Immature natural killer cell (primary cell): ENCODE results near the gene TNFRSF4. TPM values are rescaled to one million over a fixed set of nuclear protein-coding genes. Genes with fewer than 3 reads are reported as not detected.
"Not testable (repeated sequence)": the region's sequence is repeated elsewhere in the genome, so short reads cannot be mapped to it uniquely, and the experiment has no call there.

Source experiments
- DNase-seq, 3 donors: peaks; one replicate each; pipeline ENCODE4 v3.0.0; 2022; ENCODE audit warnings: mixed read lengths in 1 of 3
- H3K27ac Mint-ChIP-seq, 6 donors: one replicate each; pipeline ENCODE4 v1.8.0; 2020; ENCODE audit warnings: mixed read lengths in 6 of 6, mild to moderate bottlenecking in 5 of 6, inconsistent platforms in 4 of 6, moderate library complexity in 3 of 6
- H3K27me3 Mint-ChIP-seq, 3 donors: one replicate each; pipeline ENCODE4 v1.8.0; 2020 to 2021; ENCODE audit warnings: low read depth in 3 of 3, mild to moderate bottlenecking in 3 of 3, mixed read lengths in 3 of 3, moderate library complexity in 3 of 3, inconsistent platforms in 1 of 3
- H3K36me3 Mint-ChIP-seq, 3 donors: one replicate each; pipeline ENCODE4 v1.8.0; 2020; ENCODE audit warnings: mixed read lengths in 3 of 3, inconsistent platforms in 2 of 3, mild to moderate bottlenecking in 2 of 3
- H3K4me1 Mint-ChIP-seq, 2 donors: one replicate each; pipeline ENCODE4 v1.8.0; 2020; ENCODE audit warnings: inconsistent platforms in 2 of 2, mild to moderate bottlenecking in 2 of 2, mixed read lengths in 2 of 2, moderate library complexity in 1 of 2
- H3K4me3 Mint-ChIP-seq, 5 donors: one replicate each; pipeline ENCODE4 v1.8.0; 2020; ENCODE audit warnings: mild to moderate bottlenecking in 5 of 5, mixed read lengths in 5 of 5, inconsistent platforms in 3 of 5, moderate library complexity in 3 of 5
- H3K9me3 Mint-ChIP-seq, 6 donors: one replicate each; pipeline ENCODE4 v1.8.0; 2020; ENCODE audit warnings: mild to moderate bottlenecking in 6 of 6, mixed read lengths in 6 of 6, inconsistent platforms in 4 of 6, moderate library complexity in 3 of 6
- polyA plus RNA-seq, 3 donors: library from polyadenylated mRNA; unstranded; fragments of 300-500 nt; fragmentation: Illumina TruSeq; gene quantifications; one replicate each; pipeline ENCODE4 v1.2.3, GENCODE V29; 2021

TNFRSF4 gene
- polyA plus RNA-seq, 3 donors from 2014 or later = 7.6 to 16.3 (median 12.1) TPM

DNA sequence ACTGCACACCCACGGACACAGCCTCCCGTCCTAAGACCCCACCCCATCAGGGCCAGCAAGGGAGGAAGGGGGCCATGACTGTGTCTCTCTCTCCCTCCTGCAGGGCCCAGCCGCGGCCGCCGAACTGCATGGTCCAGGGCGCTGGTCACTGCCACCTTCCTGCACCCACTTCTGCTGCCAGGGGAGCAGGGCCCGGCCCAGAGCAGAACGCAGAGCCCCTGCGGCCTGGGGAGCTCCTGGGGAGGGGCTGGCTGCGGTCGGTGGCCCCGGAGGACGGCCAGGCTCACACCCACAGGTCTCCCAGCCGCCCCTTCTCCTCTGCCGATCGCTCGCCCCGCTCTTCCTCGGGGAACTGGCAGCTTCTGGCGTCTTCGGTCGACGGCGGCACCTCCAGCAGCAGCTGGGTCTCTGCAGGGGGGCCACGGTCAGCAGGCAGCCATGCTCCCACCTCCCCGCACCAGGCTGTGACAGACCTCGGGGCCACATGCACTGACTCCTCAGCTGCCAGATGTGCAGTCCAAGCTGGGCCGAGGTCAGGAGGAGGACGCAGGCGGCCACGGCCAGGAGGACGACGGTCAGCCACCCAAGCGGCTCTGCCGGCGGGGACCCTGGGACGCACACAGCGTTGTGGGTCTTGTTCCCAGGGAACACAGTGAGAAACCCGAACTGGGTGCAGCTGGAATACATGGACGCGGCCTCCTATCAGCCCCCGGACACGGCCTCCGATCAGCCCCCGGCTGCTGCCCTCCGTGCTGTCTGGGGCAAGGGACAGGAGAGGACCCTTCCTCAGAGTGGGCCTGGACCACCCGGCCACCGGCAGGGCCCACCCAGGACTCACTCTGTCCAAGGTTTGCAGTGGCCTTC is 10.2 kb downstream of the TNFRSF4 start:
- peaks cover 12 to 32% of the 10 kb centered on the region in 2 donors for H3K4me1 Mint-ChIP-seq
- H3K9me3 Mint-ChIP-seq = no peaks in the 10 kb centered on the region
- DNase-seq = no peak
- H3K4me3 Mint-ChIP-seq = peak overlapping the region in 1 of 5 donors; percentile 33
- H3K27ac Mint-ChIP-seq = peak overlapping the region in 2 of 6 donors; percentile 10 to 62
- no peaks in the 10 kb centered on the region for H3K36me3 Mint-ChIP-seq
- peaks cover under 1 to 14% (median 12%) of the 10 kb centered on the region in 3 donors for H3K27me3 Mint-ChIP-seq

DNA sequence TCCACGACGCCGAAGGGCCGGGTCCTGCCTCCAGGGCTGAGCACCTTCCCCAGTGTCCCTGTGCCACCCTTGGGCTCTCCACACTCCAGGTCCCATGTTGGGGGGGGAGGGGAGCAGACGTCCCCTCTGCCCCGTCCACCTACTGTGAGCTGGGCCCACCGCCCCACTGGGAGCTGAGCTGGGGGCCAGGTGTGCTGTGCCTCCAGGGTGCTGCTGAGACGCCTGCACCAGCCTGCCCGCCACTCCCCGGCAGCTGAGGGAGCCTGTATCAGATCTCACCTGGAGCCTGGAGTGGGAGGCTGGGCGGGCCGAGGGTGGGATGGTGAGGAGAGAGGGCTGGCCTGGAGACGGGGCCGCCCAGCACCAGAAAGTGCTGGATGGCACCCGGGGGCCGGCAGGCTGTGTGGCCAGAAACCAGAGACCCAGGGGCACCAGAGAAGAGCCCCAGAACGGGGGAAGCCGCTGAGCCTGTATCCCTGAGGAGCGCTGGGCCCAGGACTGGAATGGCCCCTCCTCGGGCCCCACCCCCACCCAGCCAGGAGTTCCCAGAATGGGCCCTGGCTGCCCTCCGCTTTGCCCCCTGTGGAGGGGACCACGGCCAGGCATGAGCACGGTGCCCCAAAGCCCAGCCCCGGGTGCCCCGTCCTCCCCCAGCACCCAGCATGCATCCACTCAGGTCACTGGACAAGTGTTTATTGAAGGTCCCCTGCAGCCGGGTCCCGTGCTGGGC is 11.0 kb downstream of the TNFRSF4 start:
- no peak for DNase-seq
- no peak overlapping the region for H3K4me3 Mint-ChIP-seq
- H3K27ac Mint-ChIP-seq = peak overlapping the region in 2 of 6 donors; percentile 51 to 84

DNA sequence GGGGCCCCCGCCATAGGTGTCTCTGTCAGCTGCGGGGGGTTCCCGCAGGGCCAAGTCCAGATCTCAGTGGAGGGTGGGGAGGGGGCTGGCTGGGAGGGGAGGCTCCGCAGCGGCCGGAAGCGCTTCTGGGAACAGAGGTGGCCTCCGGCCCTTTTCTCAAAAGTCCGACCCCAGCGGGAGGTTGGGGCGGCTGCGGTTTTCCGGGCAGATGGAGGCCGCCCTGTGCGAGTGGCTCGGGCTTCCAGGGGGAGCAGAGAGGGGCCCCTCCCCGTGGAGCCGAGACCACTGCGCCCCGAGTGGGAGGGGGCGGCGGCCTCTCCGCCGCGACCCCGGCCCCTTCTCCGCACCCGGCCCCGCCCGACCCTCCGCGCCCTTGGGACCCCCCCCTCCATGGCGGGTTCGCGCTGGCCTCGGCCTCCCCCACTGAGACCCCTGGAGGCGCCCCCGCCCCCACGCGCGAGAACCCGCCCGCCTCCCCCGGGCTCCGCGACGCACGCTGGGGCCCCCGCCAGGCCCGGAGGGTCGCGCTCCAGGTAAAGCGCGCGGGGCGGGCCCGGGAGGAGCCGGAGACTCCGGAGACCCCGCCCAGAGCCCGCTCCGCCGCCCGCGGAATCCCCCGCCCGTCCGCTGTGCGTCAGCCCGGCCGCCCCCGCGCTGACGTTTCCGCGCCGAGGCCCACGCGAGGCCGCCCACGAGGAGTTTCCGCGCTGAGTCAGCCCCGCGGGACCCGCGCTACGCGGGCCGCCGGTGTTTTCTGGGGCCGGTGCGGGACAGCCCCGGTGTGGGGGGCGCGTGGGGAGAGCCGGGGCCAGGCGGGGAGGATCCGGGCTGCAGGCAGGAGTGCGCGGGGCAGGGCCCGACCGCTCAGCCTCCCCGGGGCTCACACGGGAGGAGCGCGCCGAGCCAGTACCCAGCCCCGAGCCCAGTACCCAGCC is 12.8 kb downstream of the TNFRSF4 start:
- peaks cover 0 to 16% of the 10 kb centered on the region in 2 donors for H3K4me1 Mint-ChIP-seq
- H3K27ac Mint-ChIP-seq = peak overlapping the region; percentile 53 to 94 (median 80)

More for the DNA sequence above, 11.0 kb downstream of the TNFRSF4 start:
- Mint-ChIP-seq H3K27me3 (peaks cover 0 to 10% (median 5%) of the 10 kb centered on the region in 3 donors), H3K4me1 (peaks cover 4 to 26% of the 10 kb centered on the region in 2 donors), H3K36me3 (no peaks in the 10 kb centered on the region), H3K9me3 (no peaks in the 10 kb centered on the region)

DNA sequence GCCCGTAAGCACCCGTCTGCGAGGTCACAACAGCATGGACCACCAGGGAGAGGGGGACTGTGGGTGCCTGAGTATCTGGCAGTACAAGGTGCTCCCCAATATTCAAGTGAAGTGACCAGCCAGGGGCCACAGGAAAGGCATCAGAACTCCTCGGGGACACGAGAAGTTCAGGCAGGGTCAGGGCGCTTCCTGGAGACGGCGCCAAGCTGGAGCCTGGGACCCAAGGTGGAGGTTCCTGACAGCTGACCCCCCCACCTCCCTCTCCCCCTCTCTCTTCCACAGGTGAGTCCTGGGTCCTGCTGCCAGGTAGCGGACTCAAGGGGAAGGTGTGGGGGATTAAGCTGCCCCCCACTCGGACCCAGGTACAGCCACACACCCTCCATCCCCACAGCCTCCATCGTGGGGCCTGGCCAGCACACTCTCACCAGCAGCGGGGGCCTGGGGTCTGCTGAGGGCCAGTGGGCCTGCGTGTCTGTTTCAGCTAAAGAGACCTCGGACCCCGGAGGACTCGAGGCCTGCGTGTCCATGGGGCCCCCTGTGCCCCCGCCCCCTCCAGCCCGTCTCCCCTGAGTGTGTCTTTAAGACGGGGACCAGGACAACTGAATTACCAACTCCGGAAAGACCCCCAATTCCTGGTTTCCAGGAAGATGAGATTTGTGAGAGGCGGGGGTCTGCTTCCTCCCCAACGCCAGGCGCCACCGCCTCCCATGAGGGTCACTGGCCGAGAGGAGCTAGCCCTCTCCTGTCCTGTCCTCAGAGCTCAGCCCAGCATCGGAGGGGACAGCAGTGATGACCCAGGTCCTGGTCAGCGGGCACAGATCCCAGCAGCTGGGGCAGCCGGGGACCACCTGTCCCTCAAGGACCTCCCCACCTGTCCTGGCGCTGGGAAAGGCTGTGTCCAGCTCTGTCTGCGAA is 13.7 kb downstream of the TNFRSF4 start:
- peak overlapping the region; percentile 51 to 70 (median 61) for H3K4me3 Mint-ChIP-seq
- peaks cover 0 to 12% of the 10 kb centered on the region in 2 donors for H3K4me1 Mint-ChIP-seq
- peak overlapping the region; percentile 70 to 94 (median 88) for H3K27ac Mint-ChIP-seq
- no peaks in the 10 kb centered on the region for H3K36me3 Mint-ChIP-seq
- H3K9me3 Mint-ChIP-seq = peaks cover 0 to 2% (median 0%) of the 10 kb centered on the region in 6 donors
- H3K27me3 Mint-ChIP-seq = peaks cover 0 to 2% (median 2%) of the 10 kb centered on the region in 3 donors
- DNase-seq = no peak

More for the DNA sequence above, 12.8 kb downstream of the TNFRSF4 start:
- Mint-ChIP-seq H3K27me3 (peaks cover 0 to 2% (median 1%) of the 10 kb centered on the region in 3 donors), H3K4me3 (peak overlapping the region; percentile 41 to 70 (median 61)), H3K9me3 (no peaks in the 10 kb centered on the region), H3K36me3 (no peaks in the 10 kb centered on the region)
- DNase-seq = peak; percentile 88 to 94 (median 89)

DNA sequence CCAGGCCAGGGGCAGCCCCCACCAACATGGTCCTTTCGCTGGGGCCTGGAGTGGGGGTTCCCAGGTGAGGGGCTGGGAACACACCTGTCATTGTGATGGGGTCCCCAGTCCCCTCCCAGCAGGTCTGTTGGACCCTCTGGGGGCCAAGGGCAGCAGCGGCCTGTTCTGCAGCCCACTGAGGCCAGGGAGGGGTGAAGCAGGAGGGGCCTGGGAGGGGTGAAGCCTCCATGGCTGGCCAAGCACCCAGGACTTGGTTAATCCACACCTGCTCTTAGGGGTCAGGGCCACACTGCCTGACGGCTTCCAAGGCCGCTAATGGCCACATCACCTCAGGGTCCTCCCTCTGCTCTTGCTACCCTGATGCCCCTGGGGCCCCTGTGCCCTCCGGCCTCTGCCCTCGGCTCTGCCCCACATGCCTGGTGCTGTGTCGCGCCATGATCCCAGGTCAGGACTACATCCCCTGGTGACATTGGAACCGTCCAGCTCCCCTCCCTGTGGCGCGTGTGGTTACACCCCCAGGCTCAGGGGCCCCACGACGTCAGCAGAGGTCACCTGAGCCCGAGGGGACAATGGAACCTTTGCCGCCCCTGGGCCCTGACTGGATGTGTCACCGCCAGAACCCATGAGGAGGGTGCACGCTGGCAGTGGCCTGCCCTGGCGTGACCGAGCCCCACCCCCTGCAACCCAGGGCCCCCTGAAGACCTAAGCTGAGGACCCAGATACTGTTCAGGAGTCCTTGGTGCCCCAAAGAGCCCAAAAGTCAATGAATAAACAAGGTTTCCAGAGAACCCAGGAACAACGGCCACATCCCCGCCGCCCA is 14.6 kb downstream of the TNFRSF4 start:
- H3K27ac Mint-ChIP-seq = peak overlapping the region; percentile 68 to 94 (median 88)
- peak overlapping the region; percentile 33 to 61 (median 51) for H3K4me3 Mint-ChIP-seq
- peaks cover 6 to 10% of the 10 kb centered on the region in 2 donors for H3K4me1 Mint-ChIP-seq
- H3K27me3 Mint-ChIP-seq = peaks cover 0 to 3% (median 2%) of the 10 kb centered on the region in 3 donors
- H3K9me3 Mint-ChIP-seq = peaks cover 0 to 11% (median 0%) of the 10 kb centered on the region in 6 donors
- DNase-seq = no peak
- H3K36me3 Mint-ChIP-seq = no peaks in the 10 kb centered on the region

DNA sequence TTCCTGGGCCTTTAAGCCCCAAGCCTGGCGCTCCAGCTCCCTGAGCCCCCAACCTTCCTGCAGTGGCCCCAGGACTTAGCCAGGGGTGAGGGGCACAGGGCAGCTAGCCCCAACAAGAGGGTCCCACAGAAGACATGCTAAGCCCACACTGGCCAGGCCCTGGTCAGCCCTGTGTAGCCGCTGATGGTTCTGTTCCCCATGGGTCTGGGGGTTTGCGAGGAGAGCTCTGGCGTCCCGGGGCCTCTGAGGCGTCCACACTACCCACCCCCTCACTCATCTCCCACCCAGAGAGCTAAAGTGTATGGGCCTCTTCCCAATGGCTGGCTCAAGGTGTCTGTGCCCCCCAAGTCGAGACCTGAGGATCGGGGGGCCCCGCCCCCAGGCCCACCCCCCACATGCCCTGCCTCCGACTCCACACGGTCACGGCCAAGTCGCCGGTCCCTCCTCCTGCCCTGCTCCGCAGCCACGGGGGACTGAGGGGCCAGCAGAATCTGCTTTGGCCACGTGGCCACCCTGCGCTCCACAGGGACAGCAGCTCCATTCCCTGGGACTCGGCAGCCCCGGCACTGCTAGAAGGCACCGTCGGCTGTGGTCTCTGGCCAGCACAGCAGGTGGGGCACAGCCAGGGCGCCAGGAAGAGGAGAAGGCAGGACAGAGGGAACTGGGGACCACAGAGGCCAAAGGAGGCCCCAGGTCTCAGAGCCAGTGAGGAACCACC is 15.4 kb downstream of the TNFRSF4 start:
- Mint-ChIP-seq H3K27me3 (peaks cover 0 to 3% (median 2%) of the 10 kb centered on the region in 3 donors), H3K4me1 (peaks cover 10% of the 10 kb centered on the region in 2 donors), H3K4me3 (no peak overlapping the region), H3K36me3 (no peaks in the 10 kb centered on the region), H3K9me3 (peaks cover 0 to 11% (median 0%) of the 10 kb centered on the region in 6 donors), H3K27ac (no peak overlapping the region)
- no peak for DNase-seq

DNA sequence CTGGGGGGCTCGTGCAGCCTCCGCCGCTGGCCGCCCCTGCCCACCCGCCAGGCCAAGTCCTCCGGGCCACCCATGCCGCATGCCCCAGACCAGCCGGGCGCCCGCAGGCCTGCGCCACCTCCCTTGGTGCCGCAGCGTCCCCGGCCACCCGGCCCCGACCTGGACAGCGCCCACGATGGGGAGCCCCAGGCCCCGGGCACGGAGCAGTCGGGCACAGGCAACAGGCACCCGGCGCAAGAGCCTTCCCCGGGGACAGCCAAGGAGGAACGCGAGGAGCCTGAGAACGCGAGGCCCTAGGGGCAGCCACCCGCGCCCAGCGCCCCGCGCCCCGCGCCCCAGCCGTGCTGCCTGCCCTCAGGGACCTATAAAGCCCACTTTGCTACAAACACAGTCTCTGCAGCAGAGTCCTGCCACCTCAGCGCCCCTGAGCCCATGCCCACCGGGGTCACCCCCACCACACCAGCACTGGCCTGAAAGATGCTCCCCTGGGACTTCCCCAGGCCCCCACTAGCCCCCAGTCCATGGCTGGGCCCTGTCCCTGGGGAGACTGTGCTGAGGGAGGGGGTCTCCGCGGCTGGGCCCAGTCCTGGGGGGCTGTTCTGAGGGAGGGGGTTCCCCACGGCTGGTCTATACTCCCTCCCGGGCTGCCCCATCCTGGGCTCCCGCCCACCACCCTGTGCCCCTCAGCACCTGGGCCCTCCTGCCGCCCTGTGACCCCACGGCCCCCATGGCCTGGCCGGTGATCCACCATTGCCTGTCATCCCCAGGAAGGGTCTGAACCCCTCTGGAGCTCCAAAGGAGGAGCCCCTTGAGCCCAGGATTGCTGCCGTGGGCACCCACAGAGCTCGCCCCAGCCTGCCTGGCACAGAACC is 16.2 kb downstream of the TNFRSF4 start:
- peaks cover 0 to 3% (median 2%) of the 10 kb centered on the region in 3 donors for H3K27me3 Mint-ChIP-seq
- peaks cover 0 to 11% (median 0%) of the 10 kb centered on the region in 6 donors for H3K9me3 Mint-ChIP-seq
- no peaks in the 10 kb centered on the region for H3K36me3 Mint-ChIP-seq
- no peak overlapping the region for H3K4me3 Mint-ChIP-seq
- H3K4me1 Mint-ChIP-seq = peaks cover 10% of the 10 kb centered on the region in 2 donors
- H3K27ac Mint-ChIP-seq = no peak overlapping the region
- no peak for DNase-seq

DNA sequence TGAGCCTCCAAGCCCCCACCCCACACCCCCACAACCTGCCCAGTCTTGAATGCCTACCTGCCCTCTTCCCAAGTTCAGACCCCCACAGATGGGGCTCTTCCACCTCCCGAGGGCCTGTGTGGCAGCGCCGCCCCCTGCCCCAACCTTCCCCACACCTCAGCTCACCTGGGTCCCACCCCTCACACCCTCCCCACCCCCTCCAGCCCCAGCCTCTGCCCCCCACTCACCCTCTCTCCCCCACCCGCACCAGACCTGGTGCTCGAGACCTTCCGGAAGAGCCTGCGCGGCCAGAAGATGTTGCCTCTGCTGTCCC is 16.8 kb downstream of the TNFRSF4 start:
- H3K9me3 Mint-ChIP-seq = peaks cover 0 to 11% (median 0%) of the 10 kb centered on the region in 6 donors
- H3K27ac Mint-ChIP-seq = no peak overlapping the region
- DNase-seq = no peak

DNA sequence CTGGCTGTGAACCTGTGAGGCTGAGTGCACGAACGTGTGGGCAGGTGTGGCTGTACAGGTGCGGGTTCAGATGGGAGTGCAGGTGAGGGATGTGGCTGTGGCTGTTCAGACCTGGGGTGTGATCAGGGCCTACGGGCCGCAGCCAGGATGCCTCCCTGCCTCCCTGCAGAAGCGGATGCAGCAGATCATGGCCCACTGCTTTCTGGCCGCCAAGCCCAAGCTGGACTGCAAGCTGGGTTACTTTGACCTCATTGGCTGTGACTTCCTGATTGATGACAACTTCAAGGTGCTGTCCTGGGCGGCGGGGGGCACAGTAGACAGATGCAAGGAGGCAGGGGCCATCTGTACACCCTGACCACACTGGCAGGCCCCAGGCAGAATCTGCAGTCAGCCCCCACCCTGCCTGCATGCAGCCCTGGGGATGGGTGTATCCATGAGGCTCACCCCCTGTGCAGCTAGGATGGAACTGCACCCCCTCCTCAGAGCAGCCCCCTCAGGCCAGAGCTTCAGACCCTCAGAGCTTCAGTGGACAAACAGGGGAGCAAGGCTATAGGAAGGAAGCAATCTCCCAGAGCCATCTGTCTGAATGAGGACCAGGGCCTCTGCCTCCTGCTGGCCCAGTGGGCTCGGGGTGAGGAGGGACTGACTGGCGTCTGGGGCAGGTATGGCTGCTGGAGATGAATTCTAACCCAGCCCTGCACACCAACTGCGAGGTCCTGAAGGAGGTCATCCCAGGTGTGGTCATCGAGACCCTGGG is 17.3 kb downstream of the TNFRSF4 start:
- H3K4me1 Mint-ChIP-seq = peaks cover 10% of the 10 kb centered on the region in 2 donors
- H3K36me3 Mint-ChIP-seq = peaks cover 0 to 4% (median 0%) of the 10 kb centered on the region in 3 donors
- peaks cover 0 to 3% (median 2%) of the 10 kb centered on the region in 3 donors for H3K27me3 Mint-ChIP-seq
- peaks cover 0 to 11% (median 0%) of the 10 kb centered on the region in 6 donors for H3K9me3 Mint-ChIP-seq
- no peak for DNase-seq
- H3K27ac Mint-ChIP-seq = peak overlapping the region in 4 of 6 donors; percentile 32 to 62 (median 55)
- H3K4me3 Mint-ChIP-seq = no peak overlapping the region

More for the DNA sequence above, 16.8 kb downstream of the TNFRSF4 start:
- Mint-ChIP-seq H3K4me1 (peaks cover 10% of the 10 kb centered on the region in 2 donors), H3K27me3 (peaks cover 0 to 3% (median 2%) of the 10 kb centered on the region in 3 donors), H3K36me3 (peaks cover 0 to under 1% (median 0%) of the 10 kb centered on the region in 3 donors), H3K4me3 (no peak overlapping the region)

DNA sequence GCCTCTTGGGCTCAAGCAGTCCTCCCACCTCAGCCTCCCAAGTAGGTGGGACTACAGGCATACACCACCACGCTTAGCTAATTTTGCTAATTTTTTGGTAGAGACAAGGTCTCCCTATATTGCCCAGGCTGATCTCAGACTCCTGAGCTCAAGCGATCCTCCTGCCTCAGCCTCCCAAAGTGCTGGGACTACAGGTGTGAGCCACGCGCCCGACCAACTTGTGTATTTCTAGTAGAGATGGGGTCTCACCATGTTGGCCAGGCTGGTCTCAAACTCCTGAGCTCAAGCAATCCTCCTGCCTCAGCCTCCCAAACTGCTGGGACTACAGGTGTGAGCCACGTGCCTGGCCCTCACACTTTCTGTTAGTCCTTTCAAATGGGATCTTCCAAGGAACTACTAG is 18.2 kb downstream of the TNFRSF4 start:
- peaks cover 0 to 11% (median 0%) of the 10 kb centered on the region in 6 donors for H3K9me3 Mint-ChIP-seq
- not testable (repeated sequence) for H3K36me3 Mint-ChIP-seq, H3K4me3 Mint-ChIP-seq, H3K27me3 Mint-ChIP-seq, DNase-seq
- H3K4me1 Mint-ChIP-seq = peaks cover 10% of the 10 kb centered on the region in 2 donors
- H3K27ac Mint-ChIP-seq = peak overlapping the region in 3 of 6 donors; percentile 22 to 61 (median 25)
